K562 (cell line): ENCODE data around the gene DLGAP3. TPM values are rescaled to one million over a fixed set of nuclear protein-coding genes. Genes with fewer than 3 reads are reported as not detected.

Experiments used
- ATF6 ChIP-seq: sonication (generic); formaldehyde crosslinking; IDR thresholded peaks from 2 replicates; pipeline ENCODE4 v1.4.0; 2020; ENCODE audit warnings: mild to moderate bottlenecking, missing genetic modification reagents
- CHD2 ChIP-seq: IDR thresholded peaks from 2 replicates; pipeline ENCODE4 v1.6.1; 2011; ENCODE audit warnings: low read depth, low read length
- E2F1 ChIP-seq: sonication (generic); formaldehyde crosslinking; IDR thresholded peaks from 2 replicates; pipeline ENCODE4 v1.8.1; 2023; ENCODE audit warnings: mild to moderate bottlenecking, missing genetic modification reagents, moderate library complexity
- E2F4 ChIP-seq: sonication (generic); formaldehyde crosslinking; IDR thresholded peaks from 2 replicates; pipeline ENCODE4 v1.8.0; 2022; ENCODE audit warnings: mild to moderate bottlenecking, low read depth, missing genetic modification reagents
- FOXA1 ChIP-seq: fragments of 450-650 bp; IDR thresholded peaks from 2 replicates; pipeline ENCODE4 v1.6.1; 2016; ENCODE audit warnings: mild to moderate bottlenecking, borderline replicate concordance
- GATAD2B ChIP-seq: fragments of 450-650 bp; IDR thresholded peaks from 2 replicates; pipeline ENCODE4 v1.6.1; 2017; ENCODE audit warnings: mild to moderate bottlenecking, borderline replicate concordance
- KDM2B ChIP-seq: fragments of 250-450 bp; sonication (Bioruptor Pico); IDR thresholded peaks from 2 replicates; pipeline ENCODE4 v1.8.0; 2021; ENCODE audit warnings: mild to moderate bottlenecking, moderate library complexity
- LCOR ChIP-seq: sonication (generic); formaldehyde crosslinking; IDR thresholded peaks from 2 replicates; pipeline ENCODE4 v1.8.0; 2022; ENCODE audit warnings: mild to moderate bottlenecking, missing genetic modification reagents
- NUFIP1 ChIP-seq: fragments of 450-650 bp; IDR thresholded peaks from 2 replicates; pipeline ENCODE4 v1.6.1; 2018; ENCODE audit not compliant: partially characterized antibody
- POLR2AphosphoS5 ChIP-seq: IDR thresholded peaks from 2 replicates; pipeline ENCODE4 v1.6.1; 2011; ENCODE audit warnings: mild to moderate bottlenecking, low read depth, low read length, moderate library complexity; ENCODE audit not compliant: control insufficient read depth, insufficient read depth
- SMARCA4 ChIP-seq: fragments of 450-650 bp; IDR thresholded peaks from 2 replicates; pipeline ENCODE4 v1.6.1; 2016
- TRIM24 ChIP-seq, 2 experiments: fragments of 450-650 bp; IDR thresholded peaks; 2 replicates each; pipeline ENCODE4 v1.6.1; 2016
- USF2 ChIP-seq: sonication (generic); formaldehyde crosslinking; IDR thresholded peaks from 2 replicates; pipeline ENCODE4 v1.5.0; 2020; ENCODE audit warnings: missing genetic modification reagents
- YY1 ChIP-seq, 3 experiments: IDR thresholded peaks; 2 replicates each; pipeline ENCODE4 v1.6.1; 2011; ENCODE audit warnings: low read length in 2 of 3, mild to moderate bottlenecking in 2 of 3, moderate library complexity in 2 of 3, borderline replicate concordance in 1 of 3, control low read depth in 1 of 3, low read depth in 1 of 3; ENCODE audit not compliant: insufficient read depth in 3 of 3, insufficient replicate concordance in 2 of 3, control insufficient read depth in 1 of 3, insufficient read length in 1 of 3; ENCODE audit errors: extremely low read depth in 1 of 3
- ZBTB49 ChIP-seq: sonication (generic); formaldehyde crosslinking; IDR thresholded peaks from 2 replicates; pipeline ENCODE4 v1.8.0; 2022; ENCODE audit warnings: missing genetic modification reagents, mild to moderate bottlenecking, borderline replicate concordance
- ZC3H11A ChIP-seq: IDR thresholded peaks from 2 replicates; pipeline ENCODE4 v1.6.1; 2012; ENCODE audit warnings: low read depth, low read length, improper control_type of control experiment
- ZNF23 ChIP-seq: fragments of 250-450 bp; sonication (Bioruptor Pico); IDR thresholded peaks from 2 replicates; pipeline ENCODE4 v1.4.0; 2020; ENCODE audit warnings: mild to moderate bottlenecking
- polyA plus RNA-seq, 8 experiments: library from polyadenylated mRNA; depleted of rRNA in 4 of 8; stranded (reverse) in 5 of 8; unstranded in 3 of 8; fragments of >200 nt; fragmentation: Nextera tagmentation in 2 of 8; fragmentation: Illumina TruSeq in 1 of 8; extraction: Ambion mirVana in 2 of 8; extraction: Trizol in 1 of 8; gene quantifications; 2 replicates each; pipeline versions ENCODE4 v1.2.1 to v1.2.3, GENCODE V29; 2011 to 2014; ENCODE audit warnings: inconsistent platforms in 1 of 8, missing spikeins in 1 of 8
- total RNA-seq, 7 experiments: library from RNA; depleted of rRNA in 6 of 7; stranded (reverse); fragments of >200 nt in 6 of 7; fragmentation: Illumina TruSeq in 2 of 7; extraction: Trizol in 2 of 7; gene quantifications; 2 replicates each; pipeline versions ENCODE4 v1.2.1 to v1.2.3, GENCODE V29; 2011 to 2021; ENCODE audit warnings: low replicate concordance in 1 of 7

The DLGAP3 gene
- total and polyA plus RNA-seq, 9 of the 15 experiments (the other 6 are each of a cell fraction or from before 2014, with no cell fraction given), result 0.01 to 0.16 (median 0.07) TPM; not detected in 6

- TF ChIP-seq USF2 (peak; percentile 73), ZBTB49 (CRISPR knock-in tag) (peak; percentile 98), KDM2B (CRISPR knock-in tag) (no peak), TRIM24 (IDR thresholded peaks at IDR 0.05) (no peak), POLR2AphosphoS5 (no peak), LCOR (CRISPR knock-in tag) (peak; percentile 98), YY1 (IDR thresholded peaks at IDR 0.05; ENCODE audit: borderline replicate concordance in 1 of 3, control insufficient read depth in 1 of 3, extremely low read depth in 1 of 3, insufficient read depth in 3 of 3, insufficient read length in 1 of 3, insufficient replicate concordance in 2 of 3, low read depth in 1 of 3, low read length in 2 of 3) (peak in 2 of 3 experiments; percentile 60 to 77), E2F4 (CRISPR knock-in tag) (0 out of 2 replicates have a peak, but pooled peaks have one; percentile 84), ZNF23 (CRISPR knock-in tag) (no peak), NUFIP1 (no peak), E2F1 (peak; percentile 97), CHD2 (0 out of 2 replicates have a peak, but pooled peaks have one; percentile 12), ZC3H11A (no peak), SMARCA4 (peak; percentile 14; the same call in 1 of the 2 replicates), FOXA1 (no peak), ATF6 (peak; percentile 100), GATAD2B (no peak)
Measured at GRCh38 chr1:34924759-34925555, 4.5 kb downstream of the DLGAP3 start (continued).
